PFSK-1 (cell line): Measurements from ENCODE around the gene HES3.

ENCODE experiments used
- POLR2AphosphoS5 ChIP-seq: IDR thresholded peaks from 2 replicates; pipeline ENCODE4 v1.6.1; 2012; ENCODE audit warnings: low read depth, mild to moderate bottlenecking, control low read depth, low read length, moderate library complexity
- TAF1 ChIP-seq: IDR thresholded peaks from 2 replicates; pipeline ENCODE4 v1.6.1; 2012; ENCODE audit warnings: low read length, control low read depth, borderline replicate concordance; ENCODE audit not compliant: insufficient read depth

DNA sequence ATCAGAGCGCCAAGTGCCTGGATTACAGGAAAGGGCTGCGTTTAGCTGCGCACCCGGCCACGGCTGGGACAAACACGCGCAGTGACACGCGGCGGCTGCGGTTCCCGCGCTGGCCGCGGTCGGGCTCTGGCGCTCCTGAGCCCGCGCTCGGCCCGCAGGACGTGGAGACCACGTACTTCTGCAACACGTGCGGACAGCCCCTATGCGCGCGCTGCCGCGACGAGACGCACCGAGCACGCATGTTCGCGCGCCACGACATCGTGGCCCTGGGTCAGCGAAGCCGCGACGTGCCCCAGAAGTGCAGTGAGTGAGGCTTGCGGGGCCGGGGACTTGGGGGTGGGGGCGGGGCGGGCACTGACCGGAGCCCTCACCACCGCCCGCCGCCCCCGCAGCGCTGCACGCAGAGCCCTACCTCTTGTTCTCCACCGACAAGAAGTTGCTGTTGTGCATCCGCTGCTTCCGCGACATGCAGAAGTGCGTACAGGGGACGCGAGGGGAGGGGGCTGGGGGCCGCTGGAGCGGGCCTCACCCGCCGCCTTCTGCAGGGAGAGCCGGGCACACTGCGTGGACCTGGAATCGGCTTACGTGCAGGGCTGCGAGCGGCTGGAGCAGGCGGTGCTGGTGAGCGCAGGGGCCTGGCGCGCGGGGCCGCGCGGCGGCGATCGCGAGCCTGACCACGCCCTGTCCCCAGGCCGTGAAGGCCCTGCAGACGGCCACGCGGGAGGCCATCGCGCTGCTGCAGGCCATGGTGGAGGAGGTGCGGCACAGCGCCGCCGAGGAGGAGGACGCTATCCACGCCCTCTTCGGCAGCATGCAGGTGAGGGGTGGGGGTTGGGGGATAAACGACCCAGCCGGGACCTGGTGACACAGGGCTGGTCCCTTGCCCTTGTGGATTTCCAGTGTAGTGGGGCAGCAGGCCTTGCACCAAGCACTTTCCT is 35.0 kb upstream of the HES3 start:
- TF ChIP-seq POLR2AphosphoS5 (peak; percentile 45; the same call in 1 of the 2 replicates), TAF1 (peak; percentile 23; the same call in 1 of the 2 replicates)
